ENCODE data around the gene WDR36. TPM values are rescaled to one million over a fixed set of nuclear protein-coding genes. Genes with fewer than 3 reads are reported as not detected.

WDR36 gene
- total RNA-seq, 1 donor from 2014 or later = 43.6 TPM

DNA sequence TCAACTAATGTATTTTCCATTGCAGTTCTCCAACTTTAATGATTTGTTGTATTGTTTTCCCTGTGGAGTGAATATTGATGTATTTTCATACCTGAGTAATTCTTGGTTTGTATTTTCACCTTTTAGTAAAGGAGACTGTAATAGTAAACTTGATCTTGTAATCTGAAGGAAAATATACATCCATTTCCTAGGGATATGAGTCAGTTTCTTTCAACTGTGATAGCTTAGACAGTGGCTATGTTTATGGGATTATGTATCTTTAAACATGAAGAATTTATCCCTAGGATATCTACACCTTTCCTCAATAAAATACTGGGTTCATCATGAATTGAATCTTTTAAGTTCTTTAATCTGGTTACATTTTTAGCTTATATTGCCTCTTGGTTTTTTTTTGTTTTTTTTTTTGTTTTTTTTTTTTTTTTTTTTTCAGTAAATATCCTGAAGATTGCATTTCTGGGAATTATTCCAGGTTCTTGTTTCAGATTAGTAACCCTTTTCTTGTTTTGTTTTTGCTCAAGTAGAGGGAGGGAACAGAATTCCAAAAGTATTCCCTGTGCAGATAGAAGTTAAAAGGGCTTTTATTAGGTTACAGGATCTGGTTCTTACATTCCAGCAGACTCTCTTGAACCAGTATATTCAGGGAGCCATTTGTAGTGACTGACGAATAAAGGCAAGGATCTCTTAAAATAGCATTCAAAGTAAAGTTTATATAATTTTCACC lies 7.1 kb downstream of the WDR36 start:
- no peak for FAIRE-seq
- no peak for DNase-seq (ENCODE audit: low spot score in 2 of 2)

DNA sequence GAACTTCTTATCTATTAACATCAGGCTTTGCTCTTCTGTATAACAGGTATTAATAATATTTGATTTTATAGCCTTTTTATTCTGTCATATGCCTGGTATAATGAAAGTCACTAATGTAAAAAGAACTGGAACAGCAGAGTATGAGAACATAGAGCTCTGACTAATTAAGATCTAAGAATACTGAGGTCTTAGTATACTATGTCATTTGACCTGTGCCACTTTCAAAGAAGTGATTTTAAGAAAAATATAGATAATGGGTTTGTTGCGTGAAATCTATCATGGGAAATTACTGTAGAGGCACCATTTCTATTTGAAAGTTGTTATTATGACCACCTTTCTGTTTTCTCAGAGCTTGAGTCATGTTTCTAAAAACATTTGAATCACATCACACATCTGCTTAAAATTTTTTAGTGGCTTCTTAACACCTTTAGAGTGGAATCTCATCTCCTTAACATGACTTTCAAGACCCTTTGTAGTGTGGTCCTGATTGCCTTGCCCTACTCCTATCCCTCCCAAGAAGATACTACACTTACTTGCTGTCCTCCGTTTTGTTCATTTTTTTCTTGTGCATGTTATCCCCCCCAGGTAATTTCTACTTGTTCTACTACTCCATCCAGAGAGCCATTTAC lies 14.3 kb downstream of the WDR36 start:
- DNase-seq (ENCODE audit: low spot score in 2 of 2) (no peak), FAIRE-seq (no peak)

GRCh38 chr5:111107371-111107770 lies 15.2 kb downstream of the WDR36 start:
- DNase-seq (ENCODE audit: low spot score in 2 of 2) = no peak
- no peak for FAIRE-seq

DNA sequence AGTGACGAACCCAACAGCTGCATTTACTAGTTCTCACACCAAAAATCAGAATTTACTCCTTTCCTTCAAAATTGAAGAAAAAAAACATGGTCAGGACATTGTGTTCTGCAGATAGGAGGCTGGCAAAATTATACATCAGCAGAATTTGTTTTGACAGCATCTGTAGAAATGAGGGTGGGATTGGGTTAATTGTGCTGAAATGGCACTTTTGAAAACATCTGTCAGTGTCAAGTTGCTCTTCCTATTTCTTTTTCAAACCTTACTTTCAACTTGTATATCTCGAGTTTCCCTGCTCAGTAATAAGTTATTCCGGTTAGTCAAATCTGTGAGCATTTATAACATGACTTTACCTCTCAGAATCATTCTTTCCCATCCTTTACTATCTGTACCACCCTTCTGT lies 19.8 kb downstream of the WDR36 start:
- no peak for FAIRE-seq
- no peak for DNase-seq (ENCODE audit: low spot score in 2 of 2)

- DNase-seq (ENCODE audit: low spot score in 2 of 2) (no peak), FAIRE-seq (no peak)
These were observed 21.5 kb downstream of the WDR36 start for GRCh38 chr5:111113678-111114077.

DNA sequence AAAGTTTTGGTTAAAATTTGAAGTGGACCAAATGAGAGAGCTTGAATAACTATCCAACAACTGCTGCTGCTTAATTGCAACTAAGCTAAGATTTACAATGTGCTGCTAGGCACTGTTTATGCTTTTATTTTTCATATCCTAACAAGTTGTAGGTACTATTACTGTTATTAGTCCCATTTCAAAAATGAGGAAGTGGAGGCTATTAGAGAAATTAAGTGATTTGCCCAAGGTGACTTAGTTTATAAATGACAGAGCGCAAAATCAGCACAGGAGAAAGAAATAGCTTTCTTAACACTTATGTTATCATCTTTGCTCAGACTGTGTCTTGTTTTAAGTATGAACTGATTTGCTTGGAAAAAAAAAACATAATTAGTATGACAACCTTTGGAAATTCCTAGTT lies 23.1 kb downstream of the WDR36 start:
- FAIRE-seq = no peak

GRCh38 chr5:111116550-111116949 lies 24.4 kb downstream of the WDR36 start:
- FAIRE-seq (no peak), DNase-seq (ENCODE audit: low spot score in 2 of 2) (no peak)

More for the DNA sequence above, 23.1 kb downstream of the WDR36 start:
- no peak for DNase-seq (ENCODE audit: low spot score in 2 of 2)

GRCh38 chr5:111117136-111117535 lies 25.0 kb downstream of the WDR36 start:
- no peak for DNase-seq (ENCODE audit: low spot score in 2 of 2)
- FAIRE-seq = no peak

GRCh38 chr5:111119221-111119620 lies 27.1 kb downstream of the WDR36 start:
- FAIRE-seq (no peak), DNase-seq (ENCODE audit: low spot score in 2 of 2) (no peak)

DNA sequence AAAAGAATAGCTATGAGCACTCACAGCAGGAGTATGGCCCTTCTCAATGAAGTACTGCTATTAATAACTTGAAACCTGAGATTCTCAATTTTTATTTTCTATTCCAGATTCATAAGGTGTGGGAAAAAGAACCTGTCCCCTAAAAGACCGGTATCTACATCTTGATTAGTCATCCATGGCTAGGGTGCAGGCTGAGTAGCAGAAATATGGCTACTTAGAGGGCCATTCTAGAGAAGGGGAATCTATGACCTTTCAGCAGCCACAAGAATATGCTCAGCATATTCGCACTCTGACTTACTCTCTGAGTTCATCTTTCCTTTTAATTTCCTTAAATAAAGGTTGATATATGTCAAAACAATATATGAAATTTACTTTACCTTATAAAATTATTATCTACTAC lies 27.7 kb downstream of the WDR36 start:
- DNase-seq (ENCODE audit: low spot score in 2 of 2) (no peak), FAIRE-seq (no peak)

DNA sequence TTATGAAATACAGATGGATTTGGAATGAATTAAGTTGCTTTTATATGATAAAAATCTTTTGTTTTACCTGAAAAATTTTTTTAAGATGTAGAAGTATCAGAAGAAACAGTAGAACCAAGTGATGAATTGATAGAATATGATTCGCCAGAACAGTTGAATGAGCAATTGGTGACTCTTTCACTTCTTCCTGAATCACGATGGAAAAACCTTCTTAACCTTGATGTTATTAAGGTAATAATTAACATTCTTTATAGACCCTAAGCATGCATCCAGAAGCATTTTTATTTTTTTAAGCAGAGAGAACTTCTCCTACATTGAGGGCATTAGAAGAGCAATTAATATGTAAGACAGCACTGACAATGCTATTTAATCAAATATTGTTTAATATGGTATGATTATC lies 28.8 kb downstream of the WDR36 start:
- DNase-seq (ENCODE audit: low spot score in 2 of 2) (no peak), FAIRE-seq (no peak)

DNA sequence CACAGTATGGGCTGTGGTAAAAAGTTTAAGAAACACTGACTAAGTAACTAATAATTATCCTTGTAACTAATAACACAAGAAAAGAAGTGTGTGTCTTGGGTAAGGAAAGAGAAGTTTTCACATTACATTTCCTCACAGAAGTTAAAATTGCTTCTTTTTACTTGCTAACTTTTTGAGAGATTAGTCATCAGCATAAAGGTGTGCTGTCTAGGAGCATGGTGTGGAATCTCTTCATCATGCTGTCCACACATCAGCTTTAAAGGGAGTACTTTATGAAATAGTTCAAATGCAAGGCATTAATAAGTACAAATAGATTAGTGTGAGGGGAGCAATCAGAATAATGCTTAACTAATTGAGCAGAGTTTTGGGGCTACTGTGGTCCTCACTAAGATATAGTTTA lies 29.8 kb downstream of the WDR36 start:
- no peak for FAIRE-seq

GRCh38 chr5:111122398-111122797 lies 30.2 kb downstream of the WDR36 start:
- no peak for FAIRE-seq
- DNase-seq (ENCODE audit: low spot score in 2 of 2) = no peak

More for the DNA sequence above, 29.8 kb downstream of the WDR36 start:
- DNase-seq (ENCODE audit: low spot score in 2 of 2) = no peak

- no peak for FAIRE-seq
- DNase-seq (ENCODE audit: low spot score in 2 of 2) = no peak
These were observed 32.6 kb downstream of the WDR36 start for GRCh38 chr5:111124793-111125192.

- DNase-seq (ENCODE audit: low spot score in 2 of 2) (no peak), FAIRE-seq (no peak)
These were observed 34.7 kb downstream of the WDR36 start for GRCh38 chr5:111126896-111127295.

GRCh38 chr5:111127453-111128195 lies 35.5 kb downstream of the WDR36 start:
- no peak for FAIRE-seq
- no peak for DNase-seq (ENCODE audit: low spot score in 2 of 2)

GRCh38 chr5:111129938-111130337 lies 37.8 kb downstream of the WDR36 start:
- no peak for DNase-seq (ENCODE audit: low spot score in 2 of 2)
- FAIRE-seq = no peak

GRCh38 chr5:111131356-111131755 lies 39.2 kb downstream of the WDR36 start:
- FAIRE-seq (no peak), DNase-seq (ENCODE audit: low spot score in 2 of 2) (no peak)

- DNase-seq (ENCODE audit: low spot score in 2 of 2) (no peak), FAIRE-seq (no peak)
These were observed 39.9 kb downstream of the WDR36 start for GRCh38 chr5:111132076-111132475.

DNA sequence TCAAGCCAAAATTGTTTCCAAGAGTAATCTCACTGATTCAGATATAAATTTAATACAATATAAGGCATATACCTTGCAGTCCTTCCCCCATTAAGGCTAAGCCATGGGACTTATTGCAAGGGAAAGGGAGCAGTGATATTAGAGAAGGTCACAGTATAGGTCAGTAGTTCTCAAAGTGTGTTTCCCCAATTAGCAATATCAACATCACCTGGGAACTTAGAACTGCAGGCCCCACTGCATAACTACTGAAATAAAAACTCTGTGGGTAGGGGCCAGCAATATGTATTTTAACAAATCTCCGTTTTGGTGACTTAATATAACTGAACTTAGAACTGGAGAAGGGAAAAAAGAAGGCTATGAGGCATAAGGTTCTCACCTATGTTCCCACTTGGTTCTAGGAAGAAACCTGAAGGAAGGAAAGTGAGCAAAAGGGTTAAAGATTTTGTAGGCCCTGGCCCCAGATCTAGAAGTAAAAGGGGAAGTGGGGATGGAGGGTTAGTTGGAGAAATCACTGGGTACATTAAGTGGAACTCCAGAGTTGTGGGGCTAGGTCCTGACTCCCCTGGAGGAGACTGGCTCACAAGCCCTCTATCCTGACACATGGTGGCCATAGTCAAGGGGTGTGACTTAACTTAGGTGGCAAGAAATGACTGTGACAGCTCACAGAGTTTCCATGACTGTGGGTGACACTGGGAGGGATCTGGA lies 40.7 kb downstream of the WDR36 start:
- no peak for DNase-seq (ENCODE audit: low spot score in 2 of 2)
- no peak for FAIRE-seq

DNA sequence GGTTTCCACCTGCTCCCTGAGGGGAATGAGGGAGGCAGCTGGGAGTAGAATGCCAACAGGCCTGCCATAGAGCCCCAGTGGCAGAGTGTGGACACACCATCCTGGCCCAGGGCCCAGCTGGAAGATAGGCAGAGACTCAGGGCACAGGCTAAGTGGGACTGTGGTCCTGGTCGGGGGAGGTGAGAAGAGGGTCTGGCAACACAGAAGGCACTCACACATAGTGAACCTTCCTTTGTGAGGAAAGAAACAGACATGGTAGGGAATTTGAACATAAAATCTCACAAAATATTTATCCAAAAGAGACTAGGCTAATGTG lies 41.2 kb downstream of the WDR36 start:
- FAIRE-seq (no peak), DNase-seq (ENCODE audit: low spot score in 2 of 2) (no peak)
